Stimulated activated CD8-positive, alpha-beta memory T cell treated with anti-CD3 and anti-CD28 coated beads, Interleukin-4, amount 100 ng/mL, for 1 hour (primary cell): ENCODE results near the gene DPYD.
"Not testable (repeated sequence)": the region's sequence is repeated elsewhere in the genome, so short reads cannot be mapped to it uniquely, and the experiment has no call there.

Experiments
- DNase-seq, 2 donors: peaks; one replicate each; pipeline ENCODE4 v3.0.0-alpha.2; 2020; ENCODE audit warnings: low read depth in 2 of 2, low spot score in 1 of 2

The DPYD gene

DNA sequence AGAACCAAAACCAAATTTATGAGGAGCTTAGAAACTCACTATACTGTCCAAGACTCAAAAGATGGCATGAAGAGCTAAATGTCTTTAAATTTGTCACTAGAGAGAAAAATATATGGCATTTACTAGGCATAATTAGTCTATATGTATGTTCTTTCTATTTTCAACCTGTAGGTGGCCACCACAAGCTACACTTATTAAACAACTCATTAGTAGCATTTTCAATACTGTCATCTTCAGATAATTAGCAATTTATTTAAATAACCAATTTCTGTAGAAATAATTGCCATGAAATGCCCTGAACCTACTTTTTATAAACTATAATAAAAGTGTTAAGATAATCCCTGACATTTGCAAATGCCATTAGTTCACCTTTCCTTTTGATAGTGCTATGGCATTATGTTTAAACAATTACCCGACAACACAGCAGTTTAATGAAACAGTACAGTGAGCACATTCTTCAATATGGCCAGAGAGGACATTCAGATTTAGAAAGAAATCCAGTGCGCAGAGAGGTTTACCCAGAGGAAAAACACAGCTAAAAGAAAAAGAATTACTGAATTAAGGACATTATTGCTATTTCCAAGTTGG lies 676.8 kb downstream of the DPYD start:
- no peak for DNase-seq

DNA sequence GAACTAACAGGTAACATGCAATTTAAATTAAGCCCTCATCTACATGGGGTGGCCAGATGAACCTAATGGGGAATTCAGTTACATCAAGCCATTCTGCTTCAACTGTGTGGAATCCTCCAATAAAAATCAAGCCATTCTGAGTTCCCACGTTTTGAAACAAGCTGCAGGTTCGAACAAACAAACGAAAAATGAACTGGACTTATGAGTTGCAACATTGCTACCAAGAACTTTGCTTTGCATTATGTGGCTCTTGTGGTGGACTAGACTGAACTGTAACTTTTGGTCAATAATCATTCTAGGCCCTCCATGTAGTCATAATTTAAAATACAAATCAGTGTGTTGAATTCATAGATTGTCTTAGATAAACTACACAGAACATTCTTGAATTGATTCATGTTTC lies 682.0 kb downstream of the DPYD start:
- no peak for DNase-seq

DNA sequence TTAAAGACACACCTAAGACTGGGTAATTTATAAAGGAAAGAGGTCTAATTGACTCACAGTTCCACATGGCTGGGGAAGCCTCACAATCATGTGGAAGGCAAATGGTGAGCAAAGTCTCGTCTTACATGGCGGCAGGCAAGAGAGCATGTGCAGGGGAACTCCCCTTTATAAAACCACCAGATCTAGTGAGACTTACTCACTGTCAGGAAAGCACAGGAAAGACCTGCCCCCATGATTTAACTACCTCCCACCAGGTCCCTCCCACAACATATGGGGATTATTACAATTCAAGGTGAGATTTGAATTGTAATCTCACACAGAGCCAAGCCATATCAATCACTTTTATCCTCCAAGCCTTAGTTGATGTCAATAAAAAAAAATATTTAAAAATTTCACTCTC lies 689.5 kb downstream of the DPYD start:
- not testable (repeated sequence) for DNase-seq

DNA sequence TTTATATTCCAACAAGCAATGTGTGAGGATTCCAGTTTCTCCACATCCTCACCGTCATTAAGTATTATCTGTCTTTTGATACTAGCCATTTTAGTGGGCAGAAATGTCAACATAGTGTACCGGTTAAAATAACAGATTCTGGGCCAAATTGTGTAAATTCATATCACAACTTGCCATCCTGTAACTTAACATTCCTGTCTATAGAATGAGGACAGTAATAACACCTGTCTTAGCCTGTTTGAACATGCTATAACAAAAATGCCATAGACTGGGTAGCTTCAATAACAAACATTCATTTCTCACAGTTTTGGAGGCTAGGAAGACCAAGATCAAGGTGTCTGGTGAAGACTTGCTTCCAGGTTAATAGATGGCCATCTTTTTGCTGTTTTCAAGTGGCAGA lies 708.2 kb downstream of the DPYD start:
- DNase-seq: no peak

DNA sequence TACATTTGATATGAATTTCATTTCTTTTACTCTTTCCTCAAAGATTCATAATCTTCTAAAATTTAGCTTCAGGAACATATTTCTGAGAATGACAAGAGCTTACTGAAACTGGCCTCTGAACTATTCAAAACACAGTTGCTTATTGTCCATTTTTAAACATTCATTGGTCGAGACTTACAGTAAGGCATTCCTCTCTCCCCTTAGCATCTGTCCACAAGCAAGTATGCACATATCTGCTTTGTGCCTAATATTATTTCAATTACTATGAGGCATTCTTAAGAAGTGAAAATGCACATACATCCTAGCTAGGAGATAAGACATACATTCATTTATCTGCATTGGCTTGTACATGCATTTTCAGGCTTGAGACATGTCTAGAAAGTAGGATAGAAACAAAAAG lies 710.5 kb downstream of the DPYD start:
- no peak for DNase-seq

DNA sequence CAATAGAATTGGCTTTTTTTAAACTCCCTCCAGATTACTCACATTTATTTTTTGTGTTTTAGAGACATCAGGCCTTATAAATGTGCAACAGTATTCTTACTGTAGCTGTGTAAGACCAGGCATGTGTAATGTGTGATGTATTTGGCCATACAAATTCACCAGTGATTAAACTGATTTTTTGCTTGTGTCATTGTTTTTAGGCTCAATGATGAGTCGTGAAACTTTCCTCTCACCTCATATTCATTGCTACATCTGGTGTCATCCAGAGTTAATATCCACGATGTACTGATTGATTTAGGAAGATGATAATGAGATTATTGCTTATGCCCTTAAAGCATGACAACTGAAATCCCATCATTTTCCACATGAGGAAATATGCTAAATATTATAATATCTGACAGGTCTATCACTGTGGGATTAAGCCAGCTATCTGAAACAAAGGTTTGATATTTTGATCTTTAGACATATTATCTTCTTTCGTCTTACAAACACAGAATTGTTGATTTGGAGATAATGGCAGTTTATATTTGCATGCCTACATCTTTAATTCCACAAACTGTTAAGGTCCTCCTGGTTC lies 711.4 kb downstream of the DPYD start:
- no peak for DNase-seq

DNA sequence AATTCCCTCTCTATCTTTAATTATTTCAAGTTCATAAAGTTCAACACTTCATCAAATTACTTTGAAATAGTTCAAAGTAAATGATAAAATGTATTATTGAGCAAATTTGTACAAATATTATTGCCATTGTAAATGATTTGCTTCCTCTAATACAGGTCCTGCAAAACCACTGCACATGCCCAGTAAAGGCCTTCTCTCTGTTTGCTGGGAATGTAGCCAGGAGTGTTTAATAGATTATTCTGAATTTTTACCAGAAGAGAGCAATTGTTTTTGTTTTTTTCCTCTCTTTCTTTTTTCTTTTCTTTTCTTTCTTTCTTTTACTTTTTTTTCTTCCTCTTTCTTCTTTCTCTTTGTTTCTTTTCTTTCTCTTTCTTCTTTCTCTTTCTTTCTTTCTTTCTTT lies 713.0 kb downstream of the DPYD start:
- DNase-seq: no peak

DNA sequence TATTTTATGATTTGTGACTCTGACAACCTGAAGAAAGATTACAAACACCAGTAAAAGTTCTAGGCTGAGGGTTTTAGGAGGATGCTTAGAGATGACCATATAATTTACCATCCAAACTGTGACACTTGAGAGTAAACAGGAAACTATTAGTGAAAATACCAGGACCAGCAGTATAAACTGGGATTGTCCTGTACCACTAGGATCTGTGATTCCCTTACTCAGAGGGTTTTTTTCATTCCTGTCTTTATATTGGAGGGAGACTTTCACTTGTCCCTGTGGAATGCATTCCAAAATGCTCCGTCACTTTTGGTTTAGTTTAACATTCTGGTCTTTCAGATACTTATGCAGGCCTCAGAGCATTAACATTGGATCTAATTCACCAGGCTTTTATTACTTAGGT lies 716.4 kb downstream of the DPYD start:
- no peak for DNase-seq

DNA sequence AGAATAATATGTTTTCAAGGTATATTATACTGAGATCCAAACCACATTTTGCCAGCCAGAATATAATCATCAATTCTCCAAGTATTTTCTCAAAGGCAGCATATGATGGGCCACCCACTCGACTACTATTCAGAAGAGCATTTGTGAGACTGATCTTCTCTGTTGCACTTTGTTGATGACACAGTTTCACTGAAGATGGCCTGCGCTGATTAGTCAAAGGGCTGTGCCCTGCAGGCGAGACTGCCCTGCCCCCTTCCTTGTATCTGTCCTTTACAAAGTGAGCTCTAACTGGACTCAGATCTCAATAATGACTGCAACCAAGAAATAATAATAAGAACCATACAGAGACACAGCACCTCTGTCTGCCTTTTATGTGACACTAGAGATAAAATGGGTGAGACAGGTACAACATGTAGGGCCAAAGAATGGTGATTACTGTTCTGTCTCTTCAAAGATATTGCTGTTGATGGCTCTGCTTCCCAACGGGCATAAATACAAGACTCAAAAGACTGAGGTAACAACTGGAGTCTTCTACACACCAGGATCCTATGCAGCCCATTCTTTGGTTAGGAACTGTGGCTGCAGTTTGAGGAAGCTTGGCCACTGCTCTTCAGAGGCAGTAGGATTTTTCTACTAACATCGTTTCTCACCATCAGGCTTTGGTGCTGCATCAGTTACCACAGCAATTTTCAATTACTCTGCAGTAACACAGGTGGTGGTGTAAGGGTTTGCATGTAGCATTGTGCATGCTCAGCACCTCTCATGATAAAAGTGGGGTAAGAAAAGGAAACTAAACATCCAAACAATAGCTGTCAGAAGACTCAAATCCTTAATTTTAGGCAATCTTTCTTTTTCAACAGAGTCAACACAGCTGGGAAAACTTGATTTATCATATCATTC lies 718.1 kb downstream of the DPYD start:
- DNase-seq: no peak

DNA sequence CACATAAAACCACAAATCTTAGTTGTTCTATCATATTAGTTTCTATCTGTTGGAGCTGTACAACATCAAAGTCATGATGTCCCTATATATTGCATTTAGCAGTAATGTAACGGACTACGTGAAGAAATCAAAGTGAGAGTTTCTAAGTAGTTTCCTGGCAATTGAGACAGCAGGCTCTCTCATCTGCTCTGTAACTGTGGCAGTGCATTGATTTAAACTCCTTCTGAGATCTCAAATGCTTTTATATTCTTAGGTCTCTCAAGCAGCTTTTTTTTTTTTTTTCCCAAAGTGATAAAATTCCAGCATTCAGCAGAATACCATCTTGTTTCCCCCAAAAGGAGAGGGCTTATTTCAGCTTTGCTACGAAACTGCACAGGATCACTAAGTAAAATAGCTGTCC lies 719.2 kb downstream of the DPYD start:
- no peak for DNase-seq

DNA sequence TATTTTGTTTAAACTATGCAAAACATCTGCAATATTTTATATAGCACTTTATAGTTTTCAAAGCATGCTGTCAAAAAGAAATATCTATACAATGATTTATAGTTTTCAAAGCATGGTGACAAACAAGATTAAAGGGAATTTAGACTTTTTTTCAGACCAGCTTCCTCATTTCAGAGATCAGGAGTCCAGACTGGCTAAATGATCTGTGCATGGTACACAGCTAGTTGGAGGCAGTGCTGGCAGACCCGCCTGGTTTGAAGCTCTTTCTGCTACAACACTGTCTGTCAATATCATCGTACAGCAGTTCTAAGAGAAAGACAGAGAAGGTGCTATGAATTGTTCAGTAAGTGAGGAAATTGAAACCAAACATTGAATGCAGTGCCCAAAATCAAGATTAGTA lies 720.2 kb downstream of the DPYD start:
- DNase-seq: no peak

DNA sequence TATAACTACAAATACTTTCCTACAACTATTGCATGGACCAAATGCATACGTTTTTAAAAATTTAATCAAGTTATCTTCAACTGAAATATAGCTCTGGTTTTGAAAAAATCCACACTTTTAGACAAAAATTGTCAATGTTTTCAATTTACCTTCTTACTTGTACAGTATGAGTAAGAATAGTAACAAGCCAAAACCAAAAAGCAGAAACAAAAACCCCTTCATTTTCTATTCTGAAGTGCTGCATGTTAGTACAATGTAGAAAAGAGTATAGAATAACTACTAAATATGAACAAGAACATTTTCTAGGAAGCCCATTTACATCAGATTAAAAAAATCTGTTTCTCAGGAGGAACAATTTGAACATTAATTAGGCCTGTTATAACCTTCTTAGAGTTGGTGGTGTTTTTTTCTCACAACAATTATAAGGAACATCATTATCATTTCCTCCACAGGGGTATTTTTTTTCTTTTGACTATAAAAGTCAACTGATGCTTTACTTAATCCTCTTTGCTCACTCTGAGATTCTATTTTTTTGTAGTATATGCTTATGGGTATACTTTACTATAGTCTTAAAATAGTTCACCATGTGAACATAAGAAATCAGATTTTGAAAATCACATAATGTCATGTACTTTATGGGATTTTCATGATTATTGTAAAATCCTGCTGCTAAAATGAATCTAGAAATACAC lies 723.9 kb downstream of the DPYD start:
- DNase-seq: no peak

DNA sequence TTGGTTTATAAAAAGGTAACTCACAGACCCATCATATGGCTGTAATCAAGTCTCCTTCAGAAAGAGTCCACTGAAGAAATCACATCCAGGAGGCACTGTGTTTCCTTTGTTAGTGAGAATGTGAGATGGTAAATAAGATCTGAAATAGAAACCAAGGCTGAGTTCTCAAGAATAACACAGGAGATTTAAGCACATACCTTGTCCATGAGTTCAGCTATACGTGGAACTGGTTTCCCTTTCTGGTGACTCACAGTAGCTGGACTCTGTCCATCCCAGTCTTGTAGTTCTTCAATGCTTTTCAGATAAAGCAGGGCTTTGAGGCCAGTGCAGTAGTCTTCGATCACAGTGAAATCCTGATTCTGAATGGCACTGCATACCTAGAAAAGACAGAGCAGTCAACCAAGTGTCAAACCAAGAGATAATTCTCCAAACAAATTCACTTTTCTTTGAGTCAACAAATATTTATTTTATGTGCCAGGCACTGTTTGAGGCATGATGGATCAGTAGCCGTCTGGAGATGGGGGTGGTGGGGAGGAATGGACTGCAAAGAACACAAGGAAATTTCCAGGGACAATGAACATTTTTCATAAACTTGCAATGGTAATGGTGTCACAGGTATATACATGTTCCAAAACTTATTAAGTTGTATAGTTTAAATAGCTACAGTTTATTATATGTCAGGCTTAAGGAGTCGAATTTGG lies 727.8 kb downstream of the DPYD start:
- DNase-seq: no peak

DNA sequence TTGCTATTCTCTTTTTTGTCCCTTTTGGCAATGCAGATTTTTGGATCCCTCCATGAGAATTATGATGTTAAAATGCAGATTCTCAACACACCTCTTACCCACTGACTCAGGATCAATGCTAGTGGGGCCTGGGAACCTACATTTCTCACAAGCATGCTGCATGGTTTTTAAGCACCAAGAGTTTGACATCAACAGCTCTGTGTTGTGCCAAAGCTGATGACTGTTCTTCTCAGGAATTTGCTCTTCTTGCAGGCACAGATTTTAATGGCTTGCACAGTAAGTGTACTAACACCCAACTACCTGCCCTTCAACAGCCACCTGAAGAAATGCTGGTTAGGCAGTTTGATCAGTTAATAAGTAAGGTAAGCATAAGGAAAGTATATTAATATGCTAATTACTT lies 730.5 kb downstream of the DPYD start:
- DNase-seq: no peak

DNA sequence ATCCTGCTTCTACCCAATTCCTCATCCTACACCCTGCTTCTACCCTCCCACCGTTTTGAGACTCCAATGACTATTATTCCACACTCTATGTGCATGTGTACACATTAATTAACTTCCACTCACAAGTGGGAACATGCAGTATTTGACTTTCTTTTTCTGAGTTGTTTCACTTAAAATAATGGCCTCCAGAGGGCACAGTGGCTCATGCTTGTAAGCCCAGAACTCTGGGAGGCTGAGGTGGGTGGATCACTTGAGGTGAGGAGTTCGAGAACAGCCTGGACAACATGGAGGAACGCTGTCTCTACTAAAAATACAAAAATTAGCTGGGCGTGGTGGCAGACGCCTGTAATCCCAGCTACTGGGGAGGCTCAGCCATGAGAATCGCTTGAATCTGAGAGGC lies 734.5 kb downstream of the DPYD start:
- no peak for DNase-seq

DNA sequence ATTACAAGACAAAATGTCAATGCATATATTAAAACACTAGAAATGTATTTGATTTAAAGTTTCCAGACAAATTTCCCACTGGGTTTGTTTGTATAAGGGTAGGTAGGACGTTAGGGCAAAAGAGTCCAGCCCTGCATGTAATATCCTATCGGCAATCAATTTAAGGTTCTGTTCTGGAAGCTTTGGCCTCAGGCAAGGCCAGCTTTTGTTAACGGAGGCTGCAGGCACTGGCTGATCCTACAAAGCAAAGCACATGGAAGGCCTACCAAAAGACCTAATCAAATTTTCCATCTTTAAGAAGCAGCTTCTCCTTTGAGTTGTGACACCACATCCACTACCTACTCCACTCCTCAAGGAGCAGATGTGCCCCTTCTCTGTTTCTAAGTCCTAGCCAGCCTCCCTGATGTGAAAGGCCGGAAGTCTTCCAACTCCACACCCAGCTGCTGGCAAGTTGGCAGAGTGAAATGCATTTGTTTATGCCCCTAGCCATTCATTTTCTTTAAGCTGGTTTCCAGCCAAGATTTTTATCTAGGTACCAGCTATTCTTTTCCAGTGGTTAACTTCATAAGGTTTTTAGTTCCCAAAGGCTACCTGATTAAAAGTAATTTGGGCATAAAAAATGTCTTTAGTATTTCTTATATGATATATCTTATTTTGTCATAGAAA lies 746.7 kb downstream of the DPYD start:
- DNase-seq: no peak

DNA sequence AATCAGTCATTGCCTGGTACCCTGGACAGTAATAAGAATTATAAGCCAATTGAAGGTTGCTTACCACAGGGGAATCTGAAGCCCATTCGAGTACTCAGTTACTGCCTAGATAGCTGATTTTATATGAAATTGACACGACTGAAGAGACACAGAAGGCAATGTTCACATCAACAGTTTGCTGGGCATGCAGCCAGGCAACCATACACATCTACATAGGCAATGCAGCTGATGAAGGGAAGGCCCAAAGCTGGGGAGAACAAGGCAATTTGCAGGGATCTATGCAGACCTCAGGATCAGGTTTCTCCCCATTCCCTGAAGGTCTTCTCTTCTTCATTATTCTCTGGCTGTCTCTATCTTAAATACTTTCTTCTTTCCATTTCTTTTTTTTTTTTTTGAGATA lies 750.5 kb downstream of the DPYD start:
- DNase-seq: no peak

DNA sequence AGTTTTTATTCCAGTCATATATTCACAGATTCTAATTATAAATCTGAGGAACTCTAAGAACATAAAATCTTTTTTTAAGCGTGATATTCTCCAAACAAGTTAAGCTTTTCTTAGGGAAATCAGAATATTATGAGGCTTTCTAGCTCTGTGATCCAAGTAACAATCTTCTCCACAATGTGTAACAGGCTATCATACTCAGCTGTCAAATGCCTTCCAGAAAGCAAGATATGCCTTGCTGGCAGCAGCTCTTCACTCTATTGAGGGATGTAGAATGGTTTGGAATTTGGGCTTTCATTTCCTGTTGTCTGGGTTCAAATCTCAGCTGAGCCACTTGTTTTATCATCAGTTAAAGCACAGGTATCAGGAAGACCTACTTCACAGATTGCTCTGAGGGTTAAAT lies 752.8 kb downstream of the DPYD start:
- no peak for DNase-seq

DNA sequence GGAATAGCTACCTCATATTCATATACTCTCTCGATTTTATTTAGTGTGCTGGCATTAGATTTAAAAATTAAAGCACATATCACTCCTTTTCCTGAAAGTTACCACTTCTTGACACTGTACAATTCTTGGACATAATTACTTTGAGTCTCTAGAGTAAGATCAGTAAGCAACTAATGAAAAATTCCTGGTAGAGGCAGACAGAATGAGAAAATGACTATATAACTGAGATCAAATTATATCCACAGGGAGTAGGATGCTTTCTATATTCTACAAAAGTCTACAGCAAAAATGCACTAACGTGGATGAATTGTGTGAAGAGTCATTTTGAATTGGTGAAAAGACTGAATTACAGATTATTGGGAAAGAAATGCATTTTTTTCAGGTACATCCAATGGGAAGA lies 753.6 kb downstream of the DPYD start:
- DNase-seq: no peak

DNA sequence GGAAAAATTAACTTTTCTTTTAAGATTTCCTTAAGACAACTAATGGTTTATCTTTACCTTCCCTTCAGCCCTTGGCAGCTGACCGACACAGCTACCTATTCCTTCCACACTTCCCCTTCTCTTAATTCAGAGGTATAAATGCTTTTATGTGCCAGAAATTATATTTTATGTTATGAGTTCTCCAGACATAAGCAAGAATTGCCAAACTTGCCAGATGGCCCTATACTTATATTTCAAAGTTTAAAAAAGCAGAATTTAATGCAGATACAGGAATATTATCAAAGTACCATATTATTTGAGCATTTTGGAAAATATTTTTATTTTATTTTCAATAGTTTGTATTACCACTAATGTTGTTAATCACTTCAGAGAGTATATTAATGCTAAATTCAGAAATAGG lies 754.2 kb downstream of the DPYD start:
- no peak for DNase-seq

DNA sequence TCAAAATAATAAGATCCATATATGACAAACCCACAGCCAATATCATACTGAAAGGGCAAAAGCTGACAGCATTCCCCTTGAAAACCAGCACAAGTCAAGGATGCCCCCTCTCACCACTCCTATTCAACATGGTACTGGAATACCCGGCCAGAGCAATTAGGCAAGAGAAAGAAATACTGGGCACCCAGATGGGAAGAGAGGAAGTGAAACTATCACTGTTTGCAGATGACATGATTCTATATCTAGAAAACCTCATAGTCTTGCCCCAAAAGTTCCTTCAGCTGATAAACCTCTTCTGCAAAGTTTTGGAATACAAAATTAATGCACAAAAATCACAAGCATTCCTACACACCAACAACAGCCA lies 756.6 kb downstream of the DPYD start:
- no peak for DNase-seq
